WTC11 (cell line): ENCODE measurements around the gene ETF1. TPM values are rescaled to one million over a fixed set of nuclear protein-coding genes. Genes with fewer than 3 reads are reported as not detected.

Experiments
- ARID4B ChIP-seq: sonication (generic); formaldehyde crosslinking; IDR thresholded peaks from 2 replicates; pipeline ENCODE4 v1.8.0; 2023; ENCODE audit warnings: missing genetic modification reagents, mild to moderate bottlenecking, borderline replicate concordance
- ATF2 ChIP-seq: sonication (generic); formaldehyde crosslinking; IDR thresholded peaks from 2 replicates; pipeline ENCODE4 v1.8.1; 2022; ENCODE audit warnings: low read depth, missing genetic modification reagents, borderline replicate concordance
- ATF6 ChIP-seq: sonication (generic); formaldehyde crosslinking; IDR thresholded peaks from 2 replicates; pipeline ENCODE4 v1.8.1; 2023; ENCODE audit warnings: mild to moderate bottlenecking, missing genetic modification reagents
- CTCF ChIP-seq: fragments of 200-600 bp; IDR thresholded peaks from 2 replicates; pipeline ENCODE4 v1.8.0; 2022; ENCODE audit warnings: antibody characterized with exemption
- E2F4 ChIP-seq: sonication (generic); formaldehyde crosslinking; IDR thresholded peaks from 2 replicates; pipeline ENCODE4 v1.8.1; 2022; ENCODE audit warnings: low read depth, mild to moderate bottlenecking, moderate library complexity, missing genetic modification reagents, borderline replicate concordance
- FOXP4 ChIP-seq: sonication (generic); formaldehyde crosslinking; IDR thresholded peaks from 2 replicates; pipeline ENCODE4 v1.8.0; 2022; ENCODE audit warnings: mild to moderate bottlenecking, missing genetic modification reagents
- GTF2I ChIP-seq: fragments of 250-450 bp; sonication (Bioruptor Pico); conservative IDR thresholded peaks from 2 replicates; pipeline ENCODE4 v1.4.0; 2021; ENCODE audit warnings: mild to moderate bottlenecking
- MAX ChIP-seq: sonication (generic); formaldehyde crosslinking; IDR thresholded peaks from 2 replicates; pipeline ENCODE4 v1.8.0; 2022; ENCODE audit warnings: mild to moderate bottlenecking, missing genetic modification reagents
- NFE2L1 ChIP-seq: sonication (generic); formaldehyde crosslinking; IDR thresholded peaks from 2 replicates; pipeline ENCODE4 v1.8.1; 2023; ENCODE audit warnings: missing genetic modification reagents
- SMAD3 ChIP-seq: sonication (generic); formaldehyde crosslinking; IDR thresholded peaks from 2 replicates; pipeline ENCODE4 v1.8.0; 2022; ENCODE audit warnings: missing genetic modification reagents, mild to moderate bottlenecking, borderline replicate concordance
- TEAD1 ChIP-seq: sonication (generic); formaldehyde crosslinking; IDR thresholded peaks from 2 replicates; pipeline ENCODE4 v1.8.0; 2022; ENCODE audit warnings: mild to moderate bottlenecking, missing genetic modification reagents
- ZBTB21 ChIP-seq: sonication (generic); formaldehyde crosslinking; IDR thresholded peaks from 2 replicates; pipeline ENCODE4 v1.8.1; 2023; ENCODE audit warnings: mild to moderate bottlenecking, missing genetic modification reagents, borderline replicate concordance
- ZMAT4 ChIP-seq: fragments of 250-450 bp; sonication (Bioruptor Pico); IDR thresholded peaks from 2 replicates; pipeline ENCODE4 v1.9.0; 2021; ENCODE audit warnings: mild to moderate bottlenecking
- ZNF138 ChIP-seq: sonication (generic); formaldehyde crosslinking; conservative IDR thresholded peaks from 2 replicates; pipeline ENCODE4 v1.8.1; 2022; ENCODE audit warnings: mild to moderate bottlenecking, moderate library complexity, missing genetic modification reagents
- ZNF425 ChIP-seq: fragments of 250-450 bp; sonication (Bioruptor Pico); conservative IDR thresholded peaks from 2 replicates; pipeline ENCODE4 v1.9.0; 2021; ENCODE audit warnings: mild to moderate bottlenecking
- ZNF532 ChIP-seq: fragments of 250-450 bp; sonication (Bioruptor Pico); IDR thresholded peaks from 2 replicates; pipeline ENCODE4 v1.9.0; 2021; ENCODE audit warnings: mild to moderate bottlenecking, borderline replicate concordance
- total RNA-seq: library from RNA; stranded (reverse); gene quantifications from 3 replicates; pipeline ENCODE4 v1.2.3, GENCODE V29; 2021

ETF1 gene
- total RNA-seq, 1 experiment from 2014 or later: 137 TPM

GRCh38 chr5:138464008-138464387, 79.0 kb downstream of the ETF1 start (continued):
- TF ChIP-seq ZNF532 (CRISPR knock-in tag): no peak
- TF ChIP-seq ATF2: no peak
- TF ChIP-seq FOXP4 (CRISPR knock-in tag): peak; percentile 62; the same call in 1 of the 2 replicates
- peak; percentile 55; the same call in 1 of the 2 replicates for TF ChIP-seq ZNF138 (CRISPR knock-in tag)
- TF ChIP-seq GTF2I (CRISPR knock-in tag): no peak
- TF ChIP-seq ARID4B (CRISPR knock-in tag): no peak; the same call in 1 of the 2 replicates
- TF ChIP-seq E2F4 (CRISPR knock-in tag): peak; percentile 44; the same call in 1 of the 2 replicates
- TF ChIP-seq ZBTB21: peak; percentile 84; the same call in 1 of the 2 replicates
- peak; percentile 67; the same call in 1 of the 2 replicates for TF ChIP-seq NFE2L1
- no peak for TF ChIP-seq TEAD1
- 0 out of 2 replicates have a peak, but pooled peaks have one; percentile 50 for TF ChIP-seq ATF6 (CRISPR knock-in tag)
- TF ChIP-seq MAX (CRISPR knock-in tag): peak; percentile 79
- TF ChIP-seq ZMAT4 (CRISPR knock-in tag): no peak
- TF ChIP-seq SMAD3 (CRISPR knock-in tag): no peak
- TF ChIP-seq CTCF: peak; percentile 83
- TF ChIP-seq ZNF425 (CRISPR knock-in tag): no peak
